ENCODE measurements around the gene DDIT4L. TPM values are rescaled to one million over a fixed set of nuclear protein-coding genes. Genes with fewer than 3 reads are reported as not detected.

The DDIT4L gene
- total RNA-seq, 1 experiment from 2014 or later: 2.1 TPM

DNA sequence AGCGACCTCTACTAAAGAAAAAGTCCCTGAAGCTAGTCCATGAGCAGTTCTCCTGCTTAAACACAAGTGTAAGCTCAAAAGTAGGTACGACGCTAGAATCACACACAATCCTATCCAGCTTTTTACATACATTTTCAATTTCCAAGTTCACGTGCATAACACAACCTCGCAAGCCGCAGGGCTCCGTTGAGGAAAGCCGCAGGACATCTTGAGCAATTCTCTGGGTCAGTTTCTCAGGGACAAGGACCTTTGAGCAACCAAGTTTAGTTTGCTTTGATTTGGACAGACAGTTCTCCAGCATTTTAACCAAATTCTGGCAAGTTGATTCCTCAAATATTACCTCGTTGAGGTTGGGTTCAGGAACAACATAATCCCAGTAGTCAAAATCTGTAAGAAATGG lies 2.5 kb downstream of the DDIT4L start:
- Histone ChIP-seq H3K79me2 (ENCODE audit: insufficient read depth, low read length) (no peaks in the 10 kb centered on the region), H2AFZ (ENCODE audit: low read length) (no peak overlapping the region), H2AK5ac (ENCODE audit: insufficient read length, low read length) (no peak overlapping the region), H3K79me1 (ENCODE audit: insufficient read depth, low read depth, low read length, poor library complexity, severe bottlenecking) (no peaks in the 10 kb centered on the region), H3K27me3 (ENCODE audit: insufficient read depth, low read length) (peaks cover 4% of the 10 kb centered on the region; the same call in 1 of the 2 replicates), H3T11ph (ENCODE audit: low read length) (no peak overlapping the region), H3K4me1 (ENCODE audit: insufficient read depth, low read length) (no peaks in the 10 kb centered on the region; the same call in 1 of the 2 replicates), H4K5ac (ENCODE audit: insufficient read length, low read depth, low read length) (no peak overlapping the region), H2BK120ac (ENCODE audit: low read depth, low read length, poor library complexity, severe bottlenecking) (no peak overlapping the region), H3K23ac (ENCODE audit: insufficient read length, low read depth, low read length) (no peak overlapping the region), H4K8ac (replicated peaks; ENCODE audit: insufficient read length, low read depth, low read length) (no peak overlapping the region), H3K23me2 (ENCODE audit: insufficient read length, low read depth, low read length, poor library complexity, severe bottlenecking) (peaks cover 13% of the 10 kb centered on the region), H2BK12ac (ENCODE audit: insufficient read length, low read depth, low read length) (no peak overlapping the region), H4K20me1 (ENCODE audit: control insufficient read depth, insufficient read depth, insufficient read length) (no peaks in the 10 kb centered on the region), H3K4ac (ENCODE audit: low read depth, low read length) (no peak overlapping the region), H3K9ac (ENCODE audit: extremely low read depth, insufficient read length, low read length) (no peak overlapping the region), H2BK20ac (ENCODE audit: low read depth, low read length, poor library complexity, severe bottlenecking) (no peak overlapping the region), H3K4me2 (ENCODE audit: insufficient read depth, insufficient read length, low read length) (no peak overlapping the region), H3K18ac (ENCODE audit: insufficient read length, low read depth, low read length) (no peak overlapping the region), H3K14ac (ENCODE audit: insufficient read depth, low read length) (no peak overlapping the region), H3K9me3 (ENCODE audit: control insufficient read depth, low read depth, low read length) (no peaks in the 10 kb centered on the region), H3K27ac (ENCODE audit: insufficient read length, low read depth, low read length) (no peak overlapping the region), H4K91ac (ENCODE audit: insufficient read length, low read depth, low read length) (no peak overlapping the region), H3K56ac (ENCODE audit: insufficient read length, low read depth, low read length) (no peak overlapping the region), H2BK15ac (ENCODE audit: low read depth, low read length) (no peak overlapping the region), H2BK5ac (ENCODE audit: insufficient read length, low read length) (no peak overlapping the region)
- TF ChIP-seq, protein P1, sequence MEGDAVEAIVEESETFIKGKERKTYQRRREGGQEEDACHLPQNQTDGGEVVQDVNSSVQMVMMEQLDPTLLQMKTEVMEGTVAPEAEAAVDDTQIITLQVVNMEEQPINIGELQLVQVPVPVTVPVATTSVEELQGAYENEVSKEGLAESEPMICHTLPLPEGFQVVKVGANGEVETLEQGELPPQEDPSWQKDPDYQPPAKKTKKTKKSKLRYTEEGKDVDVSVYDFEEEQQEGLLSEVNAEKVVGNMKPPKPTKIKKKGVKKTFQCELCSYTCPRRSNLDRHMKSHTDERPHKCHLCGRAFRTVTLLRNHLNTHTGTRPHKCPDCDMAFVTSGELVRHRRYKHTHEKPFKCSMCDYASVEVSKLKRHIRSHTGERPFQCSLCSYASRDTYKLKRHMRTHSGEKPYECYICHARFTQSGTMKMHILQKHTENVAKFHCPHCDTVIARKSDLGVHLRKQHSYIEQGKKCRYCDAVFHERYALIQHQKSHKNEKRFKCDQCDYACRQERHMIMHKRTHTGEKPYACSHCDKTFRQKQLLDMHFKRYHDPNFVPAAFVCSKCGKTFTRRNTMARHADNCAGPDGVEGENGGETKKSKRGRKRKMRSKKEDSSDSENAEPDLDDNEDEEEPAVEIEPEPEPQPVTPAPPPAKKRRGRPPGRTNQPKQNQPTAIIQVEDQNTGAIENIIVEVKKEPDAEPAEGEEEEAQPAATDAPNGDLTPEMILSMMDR (conservative IDR thresholded peaks at IDR 0.05): no peak
- no peak overlapping the region for H3K27ac Mint-ChIP-seq
- H3K27me3 Mint-ChIP-seq (ENCODE audit: low read depth): peaks cover 36% of the 10 kb centered on the region
- peaks cover 38 to 39% of the 10 kb centered on the region in 2 experiments for H3K4me1 Mint-ChIP-seq
- no peak overlapping the region for H3K4me3 Mint-ChIP-seq
- DNase-seq: no peak
- no peaks in the 10 kb centered on the region for H3K9me3 Mint-ChIP-seq
- peaks cover 0 to 14% (median 0%) of the 10 kb centered on the region in 3 experiments; a peak in 6 of 7 replicates for H3K36me3 Mint-ChIP-seq (ENCODE audit: insufficient read depth in 1 of 3, low read depth in 3 of 3)
- WGBS (ENCODE audit: extremely low coverage, insufficient read length, low lambda C conversion rate): no CpG with 5 or more reads among the region's 9 CpGs
